A549 (cell line): Measurements from ENCODE around the gene AUTS2. TPM values are rescaled to one million over a fixed set of nuclear protein-coding genes. Genes with fewer than 3 reads are reported as not detected.

ENCODE experiments used
- ATAC-seq, 2 experiments: fragments of 200-7000 bp in 1 of 2; fragments of >200 bp in 1 of 2; cut with Nextera tagmentation in 1 of 2; cut with Tn5 transposase in 1 of 2; 3 replicates each; pipeline versions ENCODE4 v1.8.0 to v1.9.1; 2018 to 2020; ENCODE audit warnings: mild to moderate bottlenecking in 1 of 2, moderate library complexity in 1 of 2
- CTCF ChIA-PET: fragments of 300-600 bp; sonication (Branson Sonifier 250); formaldehyde crosslinking; extraction: SDS; loops from one replicate; lab custom pipeline; 2021; ENCODE audit warnings: antibody characterized with exemption, inconsistent platforms; lab: Yijun Ruan, JAX
- POLR2A ChIA-PET: fragments of 350-600 bp; formaldehyde crosslinking; extraction: SDS; loops from one replicate; lab custom pipeline; 2021; ENCODE audit warnings: antibody characterized with exemption, inconsistent platforms; lab: Yijun Ruan, JAX
- DNase-seq, 2 experiments: peaks; one replicate each; pipeline versions ENCODE4 v3.0.0 to v3.0.0-alpha.2; 2011 to 2016; ENCODE audit warnings: low read depth in 1 of 2, low spot score in 1 of 2
- FAIRE-seq: peaks from 2 replicates; lab custom pipeline; 2011; peaks lifted over from hg19 to GRCh38; lab: Jason Lieb, UNC
- H3K27ac ChIP-seq, 2 experiments: fragments of >200 bp; sonication (Bioruptor Twin); formaldehyde crosslinking; 3 replicates each; pipeline ENCODE4 v1.5.1; 2016 to 2017
- H3K4me1 ChIP-seq: fragments of >200 bp; sonication (Bioruptor Twin); formaldehyde crosslinking; 3 replicates; pipeline ENCODE4 v1.6.1; 2016
- H3K4me2 ChIP-seq: fragments of >200 bp; sonication (Bioruptor Twin); formaldehyde crosslinking; 3 replicates; pipeline ENCODE4 v1.6.1; 2016
- H3K4me3 ChIP-seq: fragments of >200 bp; sonication (Bioruptor Twin); formaldehyde crosslinking; 3 replicates; pipeline ENCODE4 v1.5.1; 2016
- H3K9me3 ChIP-seq: fragments of >200 bp; sonication (Bioruptor Twin); formaldehyde crosslinking; 3 replicates; pipeline ENCODE4 v1.6.1; 2016
- ATOH8 ChIP-seq: fragments of 250-450 bp; sonication (Bioruptor Pico); IDR thresholded peaks from 2 replicates; pipeline ENCODE4 v1.5.0; 2020; ENCODE audit warnings: low read depth, mild to moderate bottlenecking, moderate library complexity
- BHLHE40 ChIP-seq: IDR thresholded peaks from 2 replicates; pipeline ENCODE4 v1.6.1; 2012; ENCODE audit warnings: low read depth, low read length, inconsistent platforms
- CBX2 ChIP-seq: fragments of 200-600 bp; sonication (generic); IDR thresholded peaks from 2 replicates; pipeline ENCODE4 v1.6.1; 2016; ENCODE audit warnings: low read depth, mild to moderate bottlenecking, borderline replicate concordance
- CBX8 ChIP-seq: fragments of 200-600 bp; sonication (generic); IDR thresholded peaks from 2 replicates; pipeline ENCODE4 v1.6.1; 2016
- CEBPB ChIP-seq, 2 experiments: fragments of >200 bp in 1 of 2; sonication (Bioruptor Twin) in 1 of 2; formaldehyde crosslinking in 1 of 2; IDR thresholded peaks; 2 replicates each; pipeline ENCODE4 v1.6.1; 2012 to 2016
- CHD2 ChIP-seq: fragments of 150-350 bp; IDR thresholded peaks from 2 replicates; pipeline ENCODE4 v1.6.1; 2014; ENCODE audit warnings: low read length; ENCODE audit not compliant: partially characterized antibody
- CTCF ChIP-seq: fragments of >200 bp; sonication (Bioruptor Twin); formaldehyde crosslinking; IDR thresholded peaks from 3 replicates; pipeline ENCODE4 v1.5.1; 2016
- EHF ChIP-seq: fragments of 250-450 bp; sonication (Bioruptor Pico); IDR thresholded peaks from 2 replicates; pipeline ENCODE4 v1.5.0; 2020; ENCODE audit warnings: mild to moderate bottlenecking
- ELK1 ChIP-seq: fragments of 150-350 bp; IDR thresholded peaks from 2 replicates; pipeline ENCODE4 v1.6.1; 2014; ENCODE audit warnings: low read depth, mild to moderate bottlenecking, low read length
- FOXS1 ChIP-seq: fragments of 250-450 bp; sonication (Bioruptor Pico); IDR thresholded peaks from 2 replicates; pipeline ENCODE4 v1.5.0; 2020; ENCODE audit warnings: mild to moderate bottlenecking, moderate library complexity
- GATA3 ChIP-seq: IDR thresholded peaks from 2 replicates; pipeline ENCODE4 v1.6.1; 2012; ENCODE audit warnings: borderline replicate concordance
- HEYL ChIP-seq: fragments of 250-450 bp; sonication (Bioruptor Pico); IDR thresholded peaks from 2 replicates; pipeline ENCODE4 v1.8.0; 2021; ENCODE audit warnings: mild to moderate bottlenecking, moderate library complexity
- HMGXB4 ChIP-seq: fragments of 250-450 bp; sonication (Bioruptor Pico); IDR thresholded peaks from 2 replicates; pipeline ENCODE4 v1.5.0; 2021; ENCODE audit warnings: mild to moderate bottlenecking, moderate library complexity, borderline replicate concordance
- HOXA7 ChIP-seq: fragments of 250-450 bp; sonication (Bioruptor Pico); IDR thresholded peaks from 2 replicates; pipeline ENCODE4 v1.5.0; 2020; ENCODE audit warnings: mild to moderate bottlenecking, moderate library complexity
- HOXB13 ChIP-seq: fragments of 250-450 bp; sonication (Bioruptor Pico); IDR thresholded peaks from 2 replicates; pipeline ENCODE4 v1.5.0; 2020; ENCODE audit warnings: low read depth, mild to moderate bottlenecking, moderate library complexity
- JUN ChIP-seq, 2 experiments: fragments of >200 bp; sonication (Bioruptor Twin); formaldehyde crosslinking; IDR thresholded peaks; 2 replicates in 1 of 2; 3 replicates in 1 of 2; pipeline ENCODE4 v1.6.1; 2016 to 2017
- KDM1A ChIP-seq: fragments of 200-600 bp; sonication (generic); IDR thresholded peaks from 2 replicates; pipeline ENCODE4 v1.6.1; 2016; ENCODE audit warnings: low read depth, mild to moderate bottlenecking
- MAFK ChIP-seq: fragments of 450-650 bp; IDR thresholded peaks from 2 replicates; pipeline ENCODE4 v1.6.1; 2014; ENCODE audit not compliant: partially characterized antibody
- MAZ ChIP-seq: fragments of 150-350 bp; IDR thresholded peaks from 2 replicates; pipeline ENCODE4 v1.6.1; 2014; ENCODE audit warnings: antibody characterized with exemption, low read depth, low read length, borderline replicate concordance
- NFE2L2 ChIP-seq: fragments of 150-350 bp; conservative IDR thresholded peaks from 2 replicates; pipeline ENCODE4 v1.6.1; 2014; ENCODE audit warnings: low read length
- PHF8 ChIP-seq: fragments of 200-600 bp; sonication (generic); IDR thresholded peaks from 2 replicates; pipeline ENCODE4 v1.6.1; 2016; ENCODE audit warnings: low read depth, mild to moderate bottlenecking, antibody characterized with exemption, moderate library complexity, borderline replicate concordance
- POLR2A ChIP-seq: IDR thresholded peaks from 2 replicates; pipeline ENCODE4 v1.6.1; 2012; ENCODE audit warnings: mild to moderate bottlenecking, low read length
- RFX5 ChIP-seq: fragments of 450-650 bp; IDR thresholded peaks from 2 replicates; pipeline ENCODE4 v1.7.1; 2014; ENCODE audit warnings: antibody characterized with exemption, mild to moderate bottlenecking, moderate library complexity
- SMC3 ChIP-seq: fragments of >200 bp; sonication (Bioruptor Twin); formaldehyde crosslinking; IDR thresholded peaks from 3 replicates; pipeline ENCODE4 v1.6.1; 2018; ENCODE audit warnings: inconsistent platforms
- SREBF2 ChIP-seq: fragments of 450-650 bp; IDR thresholded peaks from 2 replicates; pipeline ENCODE4 v1.6.1; 2014; ENCODE audit warnings: mild to moderate bottlenecking, moderate library complexity
- TP53 ChIP-seq: fragments of 250-450 bp; sonication (Bioruptor Pico); IDR thresholded peaks from 2 replicates; pipeline ENCODE4 v1.5.0; 2021; ENCODE audit warnings: mild to moderate bottlenecking, moderate library complexity
- USF2 ChIP-seq: fragments of 450-650 bp; IDR thresholded peaks from 2 replicates; pipeline ENCODE4 v1.6.1; 2014; ENCODE audit warnings: antibody characterized with exemption
- ZC3H11A ChIP-seq: fragments of 450-650 bp; IDR thresholded peaks from 2 replicates; pipeline ENCODE4 v1.6.1; 2014; ENCODE audit warnings: antibody characterized with exemption, mild to moderate bottlenecking
- ZNF302 ChIP-seq: fragments of 250-450 bp; sonication (Bioruptor Pico); IDR thresholded peaks from 2 replicates; pipeline ENCODE4 v1.9.0; 2021; ENCODE audit warnings: inconsistent platforms, mild to moderate bottlenecking, moderate library complexity
- ZSCAN20 ChIP-seq: fragments of 250-450 bp; sonication (Bioruptor Pico); IDR thresholded peaks from 2 replicates; pipeline ENCODE4 v1.8.0; 2022; ENCODE audit warnings: mild to moderate bottlenecking, moderate library complexity
- WGBS: methylation state at CpG from one replicate; pipeline ENCODE4 v1.1.6; 2017; ENCODE audit errors: missing lambda C conversion rate; 5-methylcytosine and 5-hydroxymethylcytosine counted together
- polyA plus RNA-seq, 4 experiments: library from polyadenylated mRNA; depleted of rRNA in 3 of 4; stranded (reverse); fragments of >200 nt; fragmentation: RNase III in 1 of 4; extraction: RNeasy Plus Mini Kit Qiagen cat#74134 plus additional on column Dnase treatment in 1 of 4; gene quantifications; 2 replicates in 3 of 4; 3 replicates in 1 of 4; pipeline ENCODE4 v1.2.3, GENCODE V29; 2011 to 2017

The AUTS2 gene
- polyA plus RNA-seq, 2 of the 4 experiments (the other 2 are of a cell fraction) = 1.6 to 3.6 TPM

GRCh38 chr7:70384024-70384423 lies 785.7 kb downstream of the AUTS2 start:
- ChIA-PET POLR2A (no interaction called here), CTCF (no interaction called here)
- FAIRE-seq (no peak), ATAC-seq (no peak), DNase-seq (no peak)
- Histone ChIP-seq H3K4me2 (no peak overlapping the region), H3K4me3 (no peak overlapping the region), H3K9me3 (no peaks in the 10 kb centered on the region), H3K4me1 (no peaks in the 10 kb centered on the region), H3K27ac (no peak overlapping the region)
- no peak for TF ChIP-seq SMC3
- TF ChIP-seq ZSCAN20 (CRISPR knock-in tag) = no peak
- TF ChIP-seq EHF (CRISPR knock-in tag) = no peak
- no peak for TF ChIP-seq CEBPB (IDR thresholded peaks at IDR 0.05)
- no peak for TF ChIP-seq CBX8
- TF ChIP-seq HOXB13 (CRISPR knock-in tag) = no peak
- TF ChIP-seq HMGXB4 = no peak
- no peak for TF ChIP-seq CHD2
- TF ChIP-seq CTCF = no peak
- WGBS = 33% methylated on average over 7 of the region's 7 CpGs

GRCh38 chr7:70384891-70385290 lies 786.6 kb downstream of the AUTS2 start:
- H3K9me3 ChIP-seq = no peaks in the 10 kb centered on the region
- FAIRE-seq (no peak), DNase-seq (no peak), ATAC-seq (0 out of 6 replicates have a peak, but pooled peaks of 1 of the 2 experiments have one; percentile 30)
- CTCF ChIA-PET = no interaction called here
- no peaks in the 10 kb centered on the region for H3K4me1 ChIP-seq
- H3K4me3 ChIP-seq = no peak overlapping the region
- H3K27ac ChIP-seq = no peak overlapping the region
- TF ChIP-seq GATA3 (no peak), ELK1 (no peak), FOXS1 (CRISPR knock-in tag) (no peak), CEBPB (IDR thresholded peaks at IDR 0.05) (no peak), HOXA7 (no peak), ATOH8 (CRISPR knock-in tag) (no peak), ZC3H11A (no peak), ZNF302 (CRISPR knock-in tag) (no peak), BHLHE40 (no peak), NFE2L2 (no peak)
- POLR2A ChIA-PET = no interaction called here
- no peak overlapping the region for H3K4me2 ChIP-seq
- 22% methylated on average over 3 of the region's 3 CpGs for WGBS

- TF ChIP-seq ZNF302 (CRISPR knock-in tag) (no peak), CBX2 (no peak), SREBF2 (no peak), USF2 (no peak), KDM1A (no peak), MAFK (no peak), CBX8 (no peak), EHF (CRISPR knock-in tag) (no peak), NFE2L2 (no peak), MAZ (no peak), POLR2A (no peak), JUN (IDR thresholded peaks at IDR 0.05) (no peak), TP53 (CRISPR knock-in tag) (no peak), PHF8 (no peak), HEYL (CRISPR knock-in tag) (no peak), RFX5 (no peak)
- DNase-seq (no peak), ATAC-seq (no peak), FAIRE-seq (no peak)
- no peaks in the 10 kb centered on the region for H3K4me1 ChIP-seq
- no peaks in the 10 kb centered on the region for H3K9me3 ChIP-seq
- WGBS = 40% methylated on average over 4 of the region's 4 CpGs
- ChIA-PET POLR2A (no interaction called here), CTCF (no interaction called here)
- no peak overlapping the region for H3K4me3 ChIP-seq
- no peak overlapping the region for H3K4me2 ChIP-seq
- no peak overlapping the region for H3K27ac ChIP-seq
Measured at GRCh38 chr7:70387217-70387616, 788.9 kb downstream of the AUTS2 start.
